ENCODE results near the gene NEK7. TPM values are rescaled to one million over a fixed set of nuclear protein-coding genes. Genes with fewer than 3 reads are reported as not detected.

The NEK7 gene
- total RNA-seq, 1 experiment from 2014 or later = 46.1 TPM

- DNase-seq (ENCODE audit: low read depth) = no peak
Measured at GRCh38 chr1:198143797-198144196, 13.0 kb upstream of the NEK7 start.

DNA sequence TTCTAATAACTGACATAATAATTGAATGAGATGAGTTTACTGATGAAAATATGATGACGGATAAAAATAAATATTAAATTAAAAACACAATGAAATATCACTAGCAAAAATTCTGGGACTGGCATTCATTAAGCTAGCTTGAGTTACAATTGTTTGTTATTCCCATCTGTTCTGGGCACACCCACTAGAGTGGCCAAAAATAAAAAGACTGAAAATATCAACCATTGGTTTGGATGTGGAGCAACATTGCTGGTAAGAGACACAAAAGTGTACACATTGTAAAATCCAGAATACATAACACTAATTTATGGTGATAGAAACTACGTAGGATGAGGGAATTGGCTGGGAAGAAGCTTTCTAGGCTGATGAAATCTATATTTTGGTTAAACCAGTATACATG, 9.6 kb upstream of the NEK7 start:
- no peak for DNase-seq (ENCODE audit: low read depth)

- DNase-seq (ENCODE audit: low read depth) = no peak
Measured at GRCh38 chr1:198150369-198150768, 6.4 kb upstream of the NEK7 start.

- no peak for DNase-seq (ENCODE audit: low read depth)
Measured at GRCh38 chr1:198151688-198152087, 5.1 kb upstream of the NEK7 start.

- no peak for DNase-seq (ENCODE audit: low read depth)
Measured at GRCh38 chr1:198153103-198153502, 3.7 kb upstream of the NEK7 start.

DNA sequence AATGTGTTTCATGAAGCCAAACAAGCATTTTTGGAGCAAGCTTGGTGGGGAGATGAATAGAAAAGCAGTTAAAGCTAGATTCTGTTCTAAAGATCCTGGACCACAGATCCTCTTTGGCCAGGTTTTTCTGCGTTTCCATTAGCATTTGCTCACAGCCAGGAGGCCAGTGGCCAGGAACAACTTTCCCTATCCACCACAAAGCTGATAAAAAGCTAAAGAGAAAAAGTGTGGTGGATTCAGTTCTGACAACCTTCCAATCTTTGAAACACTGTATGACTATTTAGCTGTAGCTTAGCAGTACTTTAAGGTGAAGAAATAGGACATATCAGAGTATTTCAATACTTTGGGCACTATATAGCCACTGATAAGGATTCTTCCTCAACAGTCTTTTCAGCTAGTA, 3.0 kb upstream of the NEK7 start:
- no peak for DNase-seq (ENCODE audit: low read depth)

GRCh38 chr1:198155253-198155652, 1.5 kb upstream of the NEK7 start:
- peak; percentile 32 for DNase-seq (ENCODE audit: low read depth)

DNA sequence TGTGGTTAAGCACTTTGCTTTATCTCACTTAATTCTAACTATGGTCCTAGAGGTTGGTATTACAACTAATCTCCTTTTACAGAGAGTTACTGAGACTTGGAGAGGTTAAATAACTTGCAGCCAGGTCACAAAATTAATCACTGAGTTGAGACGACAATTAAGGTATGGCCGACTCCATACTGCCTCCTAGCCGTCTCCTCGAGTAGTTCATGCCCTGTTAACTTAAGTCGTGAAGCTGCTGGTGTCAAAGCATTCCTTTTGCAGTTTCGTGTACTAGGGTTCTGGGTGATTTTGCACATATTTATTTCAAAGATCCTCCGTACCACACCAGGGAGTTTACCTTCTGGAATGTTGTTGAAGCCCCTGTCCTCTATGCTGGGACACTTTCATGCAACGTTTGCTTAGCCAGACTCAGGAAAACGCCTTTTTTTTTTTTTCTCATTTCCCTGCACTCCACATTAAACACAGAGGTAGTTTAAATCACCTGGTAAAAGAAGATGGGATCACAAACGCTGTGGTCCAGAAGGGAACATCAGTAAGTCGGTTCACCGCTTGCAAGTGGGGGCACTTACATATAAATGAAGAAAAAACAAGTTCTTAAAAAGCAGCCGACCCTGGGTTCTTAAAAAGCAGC, 570 bp upstream of the NEK7 start:
- peak; percentile 74 for DNase-seq (ENCODE audit: low read depth)

GRCh38 chr1:198157241-198157846, 546 bp downstream of the NEK7 start:
- peak; percentile 91 for DNase-seq (ENCODE audit: low read depth)

DNA sequence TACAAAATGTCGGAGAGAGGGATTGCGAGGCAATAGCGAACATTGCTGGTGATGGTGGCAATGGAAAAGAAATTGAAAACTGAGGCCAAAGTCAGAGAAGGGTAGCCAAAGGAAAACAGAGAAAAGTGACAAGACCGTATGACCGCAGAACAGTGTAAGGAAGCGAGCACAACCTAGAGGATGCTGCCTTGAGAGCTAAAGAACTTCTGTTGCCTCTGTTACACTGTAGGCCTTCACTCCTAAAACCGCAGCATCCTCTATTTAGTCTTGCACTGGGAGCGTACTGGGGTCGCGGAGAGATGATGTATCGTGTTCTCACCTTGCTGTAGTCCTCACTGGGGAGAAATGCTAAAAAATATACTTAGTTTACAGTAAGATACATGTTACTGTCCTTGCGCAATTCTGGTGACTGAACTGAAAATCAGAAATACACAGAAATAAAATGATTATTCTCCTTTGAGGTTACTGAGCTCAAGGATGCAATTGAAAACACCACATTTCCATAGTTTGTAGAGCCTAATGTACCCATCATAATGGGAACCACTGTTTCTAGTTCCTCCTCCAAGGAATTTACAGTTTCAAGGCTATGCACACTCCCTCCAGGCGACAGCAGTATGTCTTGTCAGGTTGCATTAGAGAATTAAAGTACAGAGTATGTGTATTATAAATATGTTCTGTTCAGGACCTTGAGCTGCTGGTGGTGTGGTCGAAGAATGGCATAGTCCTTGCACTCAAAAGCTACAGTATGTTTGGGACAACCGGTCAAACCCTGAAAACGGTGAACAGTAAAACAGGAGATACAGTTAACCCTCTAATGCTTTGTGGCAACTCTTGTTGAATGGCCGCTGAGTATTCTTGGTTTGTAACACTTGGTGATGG, 1.3 kb downstream of the NEK7 start:
- peak; percentile 37 for DNase-seq (ENCODE audit: low read depth)

- DNase-seq (ENCODE audit: low read depth) = peak; percentile 93
Measured at GRCh38 chr1:198158735-198159589, 2.2 kb downstream of the NEK7 start.

GRCh38 chr1:198160222-198160621, 3.4 kb downstream of the NEK7 start:
- no peak for DNase-seq (ENCODE audit: low read depth)

- DNase-seq (ENCODE audit: low read depth) = no peak
Measured at GRCh38 chr1:198160946-198161614, 4.3 kb downstream of the NEK7 start.

DNA sequence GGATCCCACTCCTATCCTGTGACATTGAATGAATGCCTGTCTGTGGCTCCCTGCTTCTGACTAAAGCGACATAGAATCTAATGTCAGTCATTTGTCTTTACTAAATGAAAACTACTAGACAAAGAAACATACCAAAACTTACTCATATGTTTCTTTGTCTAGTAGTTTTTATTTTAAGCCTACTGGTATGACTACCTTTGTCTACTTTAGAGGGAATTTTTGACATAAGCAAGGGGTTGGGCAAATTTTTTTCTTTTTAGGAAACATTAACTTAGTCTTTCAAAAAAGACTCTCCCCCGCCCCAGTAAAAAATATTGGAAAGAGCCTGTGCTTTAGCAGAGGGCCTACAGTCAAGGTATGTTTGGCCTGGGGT, 4.9 kb downstream of the NEK7 start:
- no peak for DNase-seq (ENCODE audit: low read depth)

DNA sequence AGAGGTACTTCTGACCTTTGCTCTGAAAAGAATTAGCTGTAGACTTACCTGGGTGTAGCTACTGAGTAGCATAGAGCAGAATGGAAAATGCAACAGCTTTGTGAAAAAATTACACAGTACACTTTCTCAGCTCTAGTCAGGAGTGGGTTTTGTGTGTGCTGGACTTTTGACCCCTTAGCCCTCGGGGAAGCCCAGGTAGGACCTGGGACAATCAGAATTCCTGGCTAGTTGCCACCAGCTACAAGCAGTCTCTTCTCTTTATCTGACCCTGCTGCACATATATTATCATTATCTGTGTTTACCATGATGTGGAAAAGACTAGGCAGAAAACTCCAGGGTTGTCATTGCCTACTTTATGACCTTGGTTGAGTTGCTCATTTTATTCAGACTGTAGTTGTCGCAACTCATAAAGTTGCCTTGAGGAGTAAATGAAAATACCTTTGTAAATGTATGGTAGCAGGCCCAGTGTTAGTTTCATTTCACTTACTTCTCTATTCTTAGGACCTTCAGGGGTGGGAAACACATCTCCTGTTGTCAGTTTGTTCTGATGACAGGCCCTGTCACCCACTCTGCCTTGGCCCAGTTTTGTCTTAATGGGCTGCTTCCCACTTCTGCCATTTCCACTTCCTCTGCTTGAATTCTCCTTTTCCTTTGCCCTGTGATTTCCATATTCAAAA, 5.4 kb downstream of the NEK7 start:
- DNase-seq (ENCODE audit: low read depth) = no peak

GRCh38 chr1:198165927-198166647, 9.3 kb downstream of the NEK7 start:
- DNase-seq (ENCODE audit: low read depth) = no peak

DNA sequence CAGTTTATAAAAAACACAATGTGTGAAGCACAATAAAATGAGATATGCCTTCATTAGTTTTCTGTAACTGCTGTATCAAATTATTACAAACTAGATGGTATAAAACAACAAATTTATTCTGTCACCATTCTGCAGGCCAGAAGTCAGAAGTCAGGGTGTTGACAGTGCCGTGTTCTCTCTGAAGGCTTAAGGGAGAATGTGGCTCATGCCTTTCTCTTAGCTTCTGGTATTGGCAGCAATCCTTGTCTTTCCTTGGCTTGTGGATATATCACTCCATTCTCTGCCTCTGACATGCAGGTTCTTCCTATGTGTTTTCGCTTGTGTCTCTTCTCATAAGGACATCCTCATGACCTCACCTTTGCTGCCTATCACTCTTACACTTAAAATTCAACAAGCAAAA, 10.1 kb downstream of the NEK7 start:
- DNase-seq (ENCODE audit: low read depth) = no peak

- DNase-seq (ENCODE audit: low read depth) = peak; percentile 26
Measured at GRCh38 chr1:198167436-198167934, 10.7 kb downstream of the NEK7 start.

DNA sequence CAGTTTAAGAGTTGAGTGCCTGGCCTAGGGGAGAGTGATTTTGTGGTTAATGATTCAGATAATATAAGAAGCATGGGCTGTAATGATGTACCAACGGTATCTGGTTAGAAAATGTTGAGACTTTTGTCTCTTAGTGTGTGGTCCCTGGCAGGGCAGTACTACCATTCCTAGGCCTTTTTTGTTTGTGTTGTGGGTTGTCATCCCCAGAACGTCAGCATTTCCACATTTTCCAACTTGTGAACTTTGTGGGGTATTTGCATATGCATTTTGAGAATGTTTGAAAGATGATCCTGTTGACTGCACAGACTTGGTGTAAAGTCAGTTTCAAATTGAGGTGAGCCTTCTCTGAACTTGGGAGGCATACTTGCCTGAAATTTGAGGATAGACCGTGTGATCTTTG, 11.4 kb downstream of the NEK7 start:
- DNase-seq (ENCODE audit: low read depth) = peak; percentile 50

DNA sequence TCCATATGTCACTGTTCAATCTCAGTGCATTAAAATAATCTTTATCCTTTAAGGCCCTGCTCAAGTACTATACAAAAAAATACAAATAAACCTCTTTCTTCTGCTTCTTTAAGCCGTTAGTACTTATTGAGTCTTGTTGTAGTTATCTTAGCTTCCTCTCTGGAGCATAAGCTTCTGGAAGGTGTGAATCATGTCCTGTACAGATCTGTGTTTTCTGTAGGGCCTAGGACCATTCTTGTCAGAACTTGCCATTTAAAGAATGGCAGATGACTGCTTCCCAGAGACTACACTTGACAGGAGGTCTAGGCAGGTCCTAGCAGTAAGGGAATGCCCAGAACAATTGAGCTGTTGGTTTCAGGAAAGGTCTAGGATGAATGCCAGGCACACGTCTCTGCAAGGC, 12.9 kb downstream of the NEK7 start:
- no peak for DNase-seq (ENCODE audit: low read depth)

Measured in Daoy (cell line).